Stimulated activated CD8-positive, alpha-beta memory T cell treated with anti-CD3 and anti-CD28 coated beads, Interleukin-12 subunit alpha, Interleukin-12 subunit beta, amount 100 ng/mL, for 4 hours (primary cell): Measurements from ENCODE around the gene TSACC.

Experiments
- DNase-seq: peaks from one replicate; pipeline ENCODE4 v3.0.0-alpha.2; 2020; ENCODE audit warnings: low read depth

The TSACC gene

GRCh38 chr1:156394082-156394481, 55.8 kb downstream of the TSACC start:
- DNase-seq, result no peak

- DNase-seq, result no peak
These were observed 56.6 kb downstream of the TSACC start for GRCh38 chr1:156394835-156395461.
